HG03175 (cell line): ENCODE measurements around the gene AKAP13.
"Not testable (repeated sequence)": the region's sequence is repeated elsewhere in the genome, so short reads cannot be mapped to it uniquely, and the experiment has no call there.

Source experiments
- ATAC-seq: cut with Tn5 transposase; IDR thresholded peaks from one replicate; pipeline ENCODE4 v1.9.1; 2021; ENCODE audit warnings: mild to moderate bottlenecking, moderate library complexity; ENCODE audit not compliant: unreplicated experiment

AKAP13 gene

GRCh38 chr15:85470563-85471271, 90.3 kb downstream of the AKAP13 start:
- no peak for ATAC-seq

- no peak for ATAC-seq
Observed at GRCh38 chr15:85472349-85472748, 91.9 kb downstream of the AKAP13 start.

GRCh38 chr15:85473455-85473854, 93.1 kb downstream of the AKAP13 start:
- no peak for ATAC-seq

GRCh38 chr15:85474700-85475316, 94.4 kb downstream of the AKAP13 start:
- ATAC-seq = peak; percentile 47

- ATAC-seq = peak; percentile 59
Observed at GRCh38 chr15:85475317-85475701, 94.9 kb downstream of the AKAP13 start.

- no peak for ATAC-seq
Observed at GRCh38 chr15:85475711-85476110, 95.3 kb downstream of the AKAP13 start.

GRCh38 chr15:85477061-85477460, 96.7 kb downstream of the AKAP13 start:
- ATAC-seq = no peak

GRCh38 chr15:85477730-85478129, 97.3 kb downstream of the AKAP13 start:
- ATAC-seq = no peak

- ATAC-seq = no peak
Observed at GRCh38 chr15:85479071-85479647, 98.8 kb downstream of the AKAP13 start.

- ATAC-seq = no peak
Observed at GRCh38 chr15:85480923-85481322, 100.5 kb downstream of the AKAP13 start.

GRCh38 chr15:85481543-85481942, 101.1 kb downstream of the AKAP13 start:
- not testable (repeated sequence) for ATAC-seq

GRCh38 chr15:85482894-85483293, 102.5 kb downstream of the AKAP13 start:
- ATAC-seq = peak; percentile 46

- ATAC-seq = not testable (repeated sequence)
Observed at GRCh38 chr15:85483955-85484354, 103.6 kb downstream of the AKAP13 start.

- ATAC-seq = not testable (repeated sequence)
Observed at GRCh38 chr15:85484923-85485322, 104.5 kb downstream of the AKAP13 start.

GRCh38 chr15:85485956-85486567, 105.7 kb downstream of the AKAP13 start:
- ATAC-seq = peak; percentile 60

GRCh38 chr15:85487796-85488195, 107.4 kb downstream of the AKAP13 start:
- ATAC-seq = not testable (repeated sequence)

- no peak for ATAC-seq
Observed at GRCh38 chr15:85488997-85489396, 108.6 kb downstream of the AKAP13 start.

GRCh38 chr15:85489773-85490493, 109.5 kb downstream of the AKAP13 start:
- no peak for ATAC-seq

- ATAC-seq = no peak
Observed at GRCh38 chr15:85490856-85491255, 110.5 kb downstream of the AKAP13 start.

GRCh38 chr15:85491691-85492090, 111.3 kb downstream of the AKAP13 start:
- ATAC-seq = no peak

GRCh38 chr15:85492406-85492805, 112.0 kb downstream of the AKAP13 start:
- ATAC-seq = no peak
